Activated T-helper 1 cell treated with anti-CD3 and anti-CD28 coated beads, Interleukin-12 subunit alpha, Interleukin-12 subunit beta, Interleukin-2, Interleukin-4 antibody, amounts not matched to agents 30 ng/mL and 10 ng/mL and 1 ng/mL, durations not matched to agents 14 hours and 24 hours and 36 hours (primary cell): ENCODE data around the gene TEP1. TPM values are rescaled to one million over a fixed set of nuclear protein-coding genes. Genes with fewer than 3 reads are reported as not detected.
"Not testable (repeated sequence)": the region's sequence is repeated elsewhere in the genome, so short reads cannot be mapped to it uniquely, and the experiment has no call there.

ENCODE experiments used
- DNase-seq: peaks from one replicate; pipeline ENCODE4 v3.0.0; 2021; ENCODE audit warnings: low spot score
- H3K27ac Mint-ChIP-seq: one replicate; pipeline ENCODE4 v1.8.0; 2021; ENCODE audit warnings: mild to moderate bottlenecking, mixed read lengths
- H3K27me3 Mint-ChIP-seq: one replicate; pipeline ENCODE4 v1.8.0; 2022; ENCODE audit warnings: mild to moderate bottlenecking, moderate library complexity, mixed read lengths; ENCODE audit not compliant: insufficient read depth
- H3K36me3 Mint-ChIP-seq: one replicate; pipeline ENCODE4 v1.8.0; 2021; ENCODE audit warnings: low read depth, mixed read lengths
- H3K4me1 Mint-ChIP-seq: one replicate; pipeline ENCODE4 v1.8.0; 2021; ENCODE audit warnings: low read depth, mixed read lengths
- H3K4me3 Mint-ChIP-seq: one replicate; pipeline ENCODE4 v1.8.0; 2021; ENCODE audit warnings: mild to moderate bottlenecking, moderate library complexity, mixed read lengths
- H3K9me3 Mint-ChIP-seq: one replicate; pipeline ENCODE4 v1.8.0; 2021; ENCODE audit warnings: mixed read lengths
- intact Hi-C: fragments of 100-400 bp; cut with micrococcal nuclease; formaldehyde crosslinking; loops from one replicate; pipeline ENCODE4 v1.15.1; 2024
- total RNA-seq: library from RNA; stranded (reverse); gene quantifications from 2 replicates; pipeline ENCODE4 v1.2.3, GENCODE V29; 2022

Gene TEP1
- total RNA-seq, result 39.3 and 41.9 TPM in 2 replicates

DNA sequence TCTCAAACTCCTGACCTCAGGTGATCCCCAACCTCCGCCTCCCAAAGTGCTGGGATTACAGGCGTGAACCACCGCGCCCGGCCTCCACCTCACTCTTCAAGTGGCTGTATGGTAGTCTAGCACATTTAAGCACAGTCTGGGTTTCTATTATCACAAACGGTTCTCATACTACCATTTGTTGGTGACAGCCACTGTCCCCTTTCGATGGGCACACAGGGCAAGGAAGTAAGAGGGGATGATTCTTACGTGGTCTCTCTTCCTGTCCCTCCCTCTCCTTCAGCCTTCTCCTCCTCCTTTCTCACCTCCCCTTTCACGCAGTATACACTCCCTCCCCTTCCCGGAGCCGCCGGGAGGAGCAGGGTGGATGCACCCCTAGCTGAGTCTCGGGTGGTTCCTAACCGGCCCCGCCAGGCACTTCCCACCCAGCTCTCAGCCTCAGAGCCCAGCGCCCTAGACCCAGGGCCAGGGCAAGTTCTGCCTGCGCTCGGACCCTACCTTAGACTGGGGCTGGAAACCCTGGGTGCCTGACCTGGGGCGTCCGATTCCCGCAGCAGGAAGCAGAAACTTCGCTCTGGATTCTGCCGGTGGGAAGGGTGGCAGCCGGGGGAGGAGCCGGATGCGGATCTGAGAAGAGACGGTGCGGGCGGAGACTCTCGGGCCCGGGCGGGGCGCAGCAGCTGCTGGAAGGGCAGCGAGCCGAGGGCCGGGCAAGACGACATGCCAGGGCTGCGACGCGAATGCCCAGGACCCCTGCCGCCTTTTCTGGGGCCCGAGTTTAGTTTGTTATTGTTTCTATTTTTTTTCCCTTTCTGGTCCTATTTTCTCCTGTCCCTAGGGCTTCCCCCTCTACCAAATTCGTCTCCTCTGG lies at the start of gene TEP1:
Gene TEP1 (minus strand): TSS at position 626 of the 868 bp plus-strand sequence. CDS start 5,062 bp downstream, outside the sequence.
- Mint-ChIP-seq H3K9me3 (no peaks in the 10 kb centered on the region), H3K4me1 (peaks cover 40% of the 10 kb centered on the region), H3K4me3 (peak within 1 kb of the TSS; percentile 100), H3K27me3 (no peaks in the 10 kb centered on the region), H3K27ac (peak within 1 kb of the TSS; percentile 99), H3K36me3 (peaks cover 16% of the 10 kb centered on the region)
- intact Hi-C loops, result loop anchor here (1.0 to 2.0 kb wide), 13 partner anchors 8 to 268 kb away; partner anchors contain the start of genes CCNB1IP1, OSGEP, PARP2 and PIP4P1
- DNase-seq, result peak; percentile 69

DNA sequence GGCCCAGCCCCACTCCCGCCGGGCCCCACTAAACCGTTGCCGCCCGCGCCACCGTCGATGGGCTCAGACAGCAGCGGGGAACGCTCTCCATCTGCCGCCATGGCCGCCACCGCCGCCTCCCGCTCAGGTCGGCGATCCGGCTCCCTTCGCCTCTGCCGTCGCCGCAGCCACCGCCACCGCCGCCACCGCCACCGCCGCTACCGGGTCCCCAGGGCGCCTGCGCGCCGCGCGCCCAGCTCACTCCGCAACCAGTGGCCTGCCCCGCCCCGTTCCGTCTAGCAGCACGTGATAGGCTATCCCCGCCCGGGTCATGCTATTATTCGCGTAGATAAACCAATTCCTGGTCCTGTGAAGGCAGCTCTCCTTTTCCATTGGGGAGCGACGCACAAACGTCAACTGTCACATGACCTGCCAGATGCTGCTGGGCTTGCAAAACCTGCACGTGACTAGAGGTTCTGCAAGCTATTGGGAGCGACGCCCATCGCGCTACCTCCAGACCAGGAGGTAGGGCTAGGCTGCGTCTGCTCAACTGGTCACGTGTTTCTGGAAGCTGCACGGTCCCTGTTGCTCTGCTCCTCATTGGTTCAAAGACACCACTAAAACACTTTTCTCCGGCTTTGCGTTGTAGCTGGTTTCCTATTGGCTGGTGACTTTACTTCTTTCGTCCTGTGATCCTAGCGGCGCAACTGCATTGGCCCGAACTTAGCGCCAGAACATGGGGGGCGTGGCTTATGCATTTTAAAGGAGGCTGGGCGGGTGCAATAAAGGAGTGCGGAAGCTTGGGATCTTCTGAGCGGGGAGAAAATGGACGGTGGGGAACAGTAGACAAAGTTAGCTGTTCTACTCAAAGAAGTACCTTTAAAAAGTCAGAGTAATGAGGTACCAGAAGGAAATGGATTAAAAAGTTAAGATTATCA lies 48.2 kb upstream of the TEP1 start, which contains the start of gene PIP4P1:
Gene PIP4P1 (minus strand): TSS at position 210 of the 917 bp plus-strand sequence. CDS start 109 bp downstream, at position 101.
- Mint-ChIP-seq H3K36me3 (peaks cover 26% of the 10 kb centered on the region), H3K27ac (peak within 1 kb of the TSS; percentile 87), H3K4me1 (peaks cover 23% of the 10 kb centered on the region), H3K4me3 (peak within 1 kb of the TSS; percentile 94), H3K9me3 (no peaks in the 10 kb centered on the region), H3K27me3 (no peaks in the 10 kb centered on the region)
- DNase-seq, result peak; percentile 99
- intact Hi-C loops, result loop anchor here (1.0 to 5.0 kb wide), 9 partner anchors 8 to 806 kb away; partner anchors contain the start of genes CCNB1IP1, HNRNPC, PARP2 and PNP

DNA sequence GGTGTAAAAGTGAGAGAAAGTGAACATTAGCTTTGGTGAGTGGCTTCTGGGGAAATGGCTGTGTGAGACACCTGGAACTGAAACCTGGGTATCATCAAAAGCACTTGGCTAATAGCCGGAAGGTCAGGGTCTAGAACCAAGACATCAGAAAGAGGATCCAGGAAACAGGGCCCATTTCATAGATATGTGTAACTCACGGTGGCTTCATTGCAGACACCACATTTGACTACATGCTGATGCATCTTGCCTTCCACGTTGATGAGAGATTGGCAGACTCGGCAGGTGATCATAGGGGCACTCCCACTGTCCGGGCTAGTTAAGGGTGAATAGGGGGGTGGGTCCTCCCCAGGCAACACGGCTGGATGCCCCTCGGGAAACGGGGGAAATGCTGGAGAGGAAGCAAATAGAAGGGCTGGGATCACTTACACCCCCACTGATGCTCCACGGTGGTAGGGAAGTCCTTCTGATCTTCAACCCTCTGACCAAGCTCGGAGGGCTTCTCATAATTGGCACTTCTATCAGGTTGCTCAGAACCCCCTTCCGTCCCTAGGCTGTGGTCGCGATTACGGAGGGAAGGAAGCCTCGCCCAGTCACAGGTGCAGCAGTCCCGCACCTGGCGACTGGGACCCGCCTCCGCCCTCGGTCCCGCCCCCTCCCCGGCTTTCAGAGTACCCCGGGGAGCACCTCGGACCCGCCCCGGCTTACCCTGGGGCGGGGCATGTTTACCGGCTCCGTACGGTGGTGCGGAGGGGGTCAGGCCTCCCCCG lies 47.3 kb upstream of the TEP1 start:
- H3K36me3 Mint-ChIP-seq, result peaks cover 26% of the 10 kb centered on the region
- peak overlapping the region; percentile 70 for H3K27ac Mint-ChIP-seq
- H3K9me3 Mint-ChIP-seq, result no peaks in the 10 kb centered on the region
- intact Hi-C loops, result loop anchor here (1.0 to 5.0 kb wide), 9 partner anchors 7 to 807 kb away; partner anchors contain the start of genes CCNB1IP1, HNRNPC, PARP2 and PNP
- DNase-seq, result no peak
- peak overlapping the region; percentile 94 for H3K4me3 Mint-ChIP-seq
- no peaks in the 10 kb centered on the region for H3K27me3 Mint-ChIP-seq
- peaks cover 23% of the 10 kb centered on the region for H3K4me1 Mint-ChIP-seq

DNA sequence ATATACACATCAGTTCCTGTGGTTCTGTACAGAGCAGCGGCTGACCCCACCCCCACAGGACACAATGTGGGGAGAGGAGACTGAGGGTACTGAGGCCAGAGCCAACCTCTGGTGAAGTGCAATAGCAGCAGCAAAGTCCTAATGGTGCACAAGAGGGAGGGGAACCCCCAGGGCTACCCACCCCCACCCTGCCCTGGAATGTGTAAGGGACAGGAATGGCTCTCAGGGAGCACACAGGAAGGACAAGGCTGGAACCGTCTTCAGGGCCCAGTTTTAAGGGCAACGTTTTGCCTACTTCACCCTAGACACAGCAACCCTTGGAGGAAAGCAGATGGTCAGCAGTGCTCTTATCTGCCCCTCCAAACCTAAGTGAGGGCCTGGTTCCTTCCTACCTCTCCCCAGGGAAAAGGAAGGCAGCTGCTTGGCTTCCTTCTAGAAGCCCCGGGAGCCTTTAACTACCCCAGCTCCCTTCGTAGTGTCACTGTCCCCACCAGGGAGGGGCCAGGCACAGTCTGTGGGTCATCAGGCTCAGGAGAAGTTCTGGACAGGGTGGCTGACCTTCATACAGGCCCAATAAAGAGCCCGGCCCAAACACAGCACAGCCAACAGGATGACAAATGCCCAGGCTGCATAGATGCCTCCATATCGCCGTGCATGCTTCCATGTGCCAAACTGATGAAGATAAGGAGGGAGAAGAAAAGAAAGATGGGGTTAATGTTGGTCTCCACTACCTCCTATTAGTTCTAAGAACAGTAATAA lies 44.9 kb upstream of the TEP1 start:
- H3K36me3 Mint-ChIP-seq, result peaks cover 26% of the 10 kb centered on the region
- no peaks in the 10 kb centered on the region for H3K27me3 Mint-ChIP-seq
- H3K27ac Mint-ChIP-seq, result no peak overlapping the region
- peaks cover 23% of the 10 kb centered on the region for H3K4me1 Mint-ChIP-seq
- no peaks in the 10 kb centered on the region for H3K9me3 Mint-ChIP-seq
- no peak overlapping the region for H3K4me3 Mint-ChIP-seq
- intact Hi-C loops, result no loop called here
- no peak for DNase-seq

DNA sequence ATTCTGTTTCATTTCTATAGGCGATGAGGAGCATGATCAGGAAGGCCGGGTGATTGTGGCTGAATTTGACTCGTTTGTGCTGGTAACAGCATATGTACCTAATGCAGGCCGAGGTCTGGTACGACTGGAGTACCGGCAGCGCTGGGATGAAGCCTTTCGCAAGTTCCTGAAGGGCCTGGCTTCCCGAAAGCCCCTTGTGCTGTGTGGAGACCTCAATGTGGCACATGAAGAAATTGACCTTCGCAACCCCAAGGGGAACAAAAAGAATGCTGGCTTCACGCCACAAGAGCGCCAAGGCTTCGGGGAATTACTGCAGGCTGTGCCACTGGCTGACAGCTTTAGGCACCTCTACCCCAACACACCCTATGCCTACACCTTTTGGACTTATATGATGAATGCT lies 43.7 kb upstream of the TEP1 start:
- Mint-ChIP-seq H3K36me3 (peaks cover 36% of the 10 kb centered on the region), H3K4me1 (peaks cover 23% of the 10 kb centered on the region), H3K27ac (peak overlapping the region; percentile 32), H3K27me3 (no peaks in the 10 kb centered on the region), H3K4me3 (no peak overlapping the region), H3K9me3 (no peaks in the 10 kb centered on the region)
- intact Hi-C loops, result no loop called here
- no peak for DNase-seq

DNA sequence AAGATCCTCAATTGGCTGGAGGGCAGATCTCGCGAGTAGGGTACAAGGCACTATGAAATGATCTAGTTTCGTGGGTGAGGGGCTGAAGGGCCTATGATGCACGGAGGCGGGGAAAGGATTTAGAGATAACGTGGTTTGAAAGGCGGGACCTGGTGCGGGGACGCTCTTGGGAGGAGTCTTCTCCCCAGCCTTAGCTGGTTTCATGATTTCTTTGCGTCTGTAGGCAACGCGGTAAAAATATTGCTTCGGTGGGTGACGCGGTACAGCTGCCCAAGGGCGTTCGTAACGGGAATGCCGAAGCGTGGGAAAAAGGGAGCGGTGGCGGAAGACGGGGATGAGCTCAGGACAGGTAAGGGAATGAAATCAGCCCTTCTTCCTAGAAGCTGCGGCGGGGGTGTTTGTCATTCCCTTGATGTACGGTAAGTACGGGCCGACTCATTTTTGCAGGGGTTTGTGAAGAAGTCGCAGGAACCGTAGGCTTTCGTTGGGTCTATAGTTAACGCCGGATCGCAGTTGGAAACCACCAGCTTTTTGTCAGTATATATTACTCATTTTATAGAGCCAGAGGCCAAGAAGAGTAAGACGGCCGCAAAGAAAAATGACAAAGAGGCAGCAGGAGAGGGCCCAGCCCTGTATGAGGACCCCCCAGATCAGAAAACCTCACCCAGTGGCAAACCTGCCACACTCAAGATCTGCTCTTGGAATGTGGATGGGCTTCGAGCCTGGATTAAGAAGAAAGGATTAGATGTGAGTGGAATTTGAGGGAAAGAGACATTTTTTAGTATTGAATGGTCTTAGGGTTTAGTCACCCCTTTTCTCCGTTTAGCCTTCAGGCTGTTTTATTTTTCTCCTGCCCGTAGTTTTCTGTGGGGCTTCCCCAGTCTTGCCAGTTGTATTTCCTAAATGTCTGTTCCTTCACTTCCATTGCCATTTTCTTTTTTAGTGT lies 42.3 kb upstream of the TEP1 start:
- Mint-ChIP-seq H3K9me3 (no peaks in the 10 kb centered on the region), H3K27ac (no peak overlapping the region), H3K36me3 (peaks cover 42% of the 10 kb centered on the region), H3K4me1 (peaks cover 20% of the 10 kb centered on the region), H3K27me3 (no peaks in the 10 kb centered on the region), H3K4me3 (no peak overlapping the region)
- DNase-seq, result no peak
- intact Hi-C loops, result loop anchor here (2.0 kb wide), 4 partner anchors 13 to 225 kb away; partner anchors contain the start of gene PNP

DNA sequence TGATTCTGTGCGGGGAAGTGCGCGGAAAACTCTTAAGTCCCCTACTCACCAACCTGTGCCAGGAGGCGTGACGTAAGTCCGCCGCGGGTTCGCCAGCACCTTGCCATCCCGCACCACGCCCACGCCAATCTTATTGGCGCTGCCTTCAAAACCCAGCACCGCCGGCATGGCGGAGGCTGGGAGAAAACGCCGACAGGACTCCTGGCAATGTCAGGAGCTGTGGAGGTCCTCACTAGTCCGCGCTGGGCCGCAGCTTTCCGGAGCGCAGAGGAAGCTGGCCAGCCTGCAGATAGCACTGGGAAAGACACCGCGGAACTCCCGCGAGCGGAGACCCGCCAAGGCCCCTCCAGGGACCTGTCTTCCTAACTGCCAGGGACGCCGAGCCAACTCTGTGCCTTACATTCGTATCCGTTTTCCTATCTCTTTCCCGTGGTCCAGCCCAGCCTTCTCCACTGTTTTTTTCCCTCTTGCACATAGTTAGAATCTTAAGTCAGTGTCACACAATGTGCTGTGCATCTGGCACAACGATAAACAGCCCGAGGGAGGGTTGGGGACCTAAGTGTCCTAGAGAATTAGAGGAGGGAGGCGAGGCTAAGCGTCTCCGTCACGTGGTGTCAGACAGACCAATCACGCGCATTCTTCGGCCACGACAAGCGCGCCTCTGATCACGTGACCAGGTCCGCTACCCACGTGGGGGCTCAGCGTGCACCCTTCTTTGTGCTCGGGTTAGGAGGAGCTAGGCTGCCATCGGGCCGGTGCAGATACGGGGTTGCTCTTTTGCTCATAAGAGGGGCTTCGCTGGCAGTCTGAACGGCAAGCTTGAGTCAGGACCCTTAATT lies 41.4 kb upstream of the TEP1 start, which contains the start of the genes APEX1 and OSGEP:
Gene APEX1 (plus strand): TSS at position 711 of the 839 bp plus-strand sequence. CDS start 420 bp downstream, outside the sequence.
Gene OSGEP (minus strand): TSS at position 297 of the 839 bp plus-strand sequence. CDS start 129 bp downstream, at position 168.
- intact Hi-C loops, result loop anchor here (1.0 to 2.0 kb wide), 7 partner anchors 14 to 226 kb away; partner anchors contain the start of genes PARP2, PNP and TEP1
- Mint-ChIP-seq H3K36me3 (peaks cover 39% of the 10 kb centered on the region), H3K27me3 (no peaks in the 10 kb centered on the region), H3K4me1 (peaks cover 11% of the 10 kb centered on the region), H3K9me3 (no peaks in the 10 kb centered on the region), H3K27ac (no peak within 1 kb of the TSS), H3K4me3 (peak within 1 kb of the TSS; percentile 53)
- peak; percentile 97 for DNase-seq

DNA sequence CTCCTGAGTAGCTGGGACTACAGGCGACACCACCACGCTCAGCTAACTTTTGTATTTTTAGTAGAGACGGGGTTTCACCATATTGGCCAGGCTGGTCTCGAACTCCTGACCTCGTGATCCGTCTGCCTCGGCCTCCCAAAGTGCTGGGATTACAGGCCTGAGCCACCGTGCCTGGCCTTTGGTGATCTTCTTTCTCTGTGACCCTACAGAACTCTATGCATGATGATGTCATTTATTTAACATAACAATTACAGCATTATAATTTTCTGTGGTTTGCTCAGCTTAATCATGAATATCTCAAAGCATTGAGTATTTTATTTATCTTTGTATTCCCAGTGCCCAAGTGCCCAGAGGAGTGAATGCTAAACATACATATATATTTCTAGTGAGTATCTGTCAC lies 39.5 kb upstream of the TEP1 start:
- Mint-ChIP-seq H3K4me3 (peak overlapping the region; percentile 34), H3K36me3 (peaks cover 43% of the 10 kb centered on the region)
- not testable (repeated sequence) for H3K27ac Mint-ChIP-seq, H3K27me3 Mint-ChIP-seq, H3K4me1 Mint-ChIP-seq, H3K9me3 Mint-ChIP-seq, DNase-seq
- intact Hi-C loops, result loop anchor here (1.0 kb wide), 1 partner anchor 8 kb away; the partner anchor contains the start of gene PIP4P1

DNA sequence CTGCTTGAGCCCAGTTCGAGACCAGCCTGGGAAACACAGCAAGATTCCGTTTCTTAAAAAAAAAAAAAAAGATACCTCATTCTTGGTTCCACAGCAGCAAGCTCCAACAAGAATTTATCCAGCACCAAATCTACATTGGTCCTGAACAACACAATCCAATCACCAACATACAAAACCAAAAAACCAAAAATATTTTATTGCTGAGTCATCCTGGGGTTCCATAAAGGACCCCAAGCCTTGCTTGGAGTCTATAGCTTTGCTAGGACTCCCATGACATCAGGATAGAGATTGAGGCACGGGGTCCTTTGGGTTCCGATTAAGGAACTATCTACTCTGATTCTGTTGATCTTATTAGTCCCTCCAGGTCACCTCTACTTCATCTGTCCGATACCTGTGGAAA lies 33.6 kb upstream of the TEP1 start:
- H3K4me3 Mint-ChIP-seq, result no peak overlapping the region
- no peak overlapping the region for H3K27ac Mint-ChIP-seq
- H3K36me3 Mint-ChIP-seq, result peaks cover 44% of the 10 kb centered on the region
- H3K27me3 Mint-ChIP-seq, result no peaks in the 10 kb centered on the region
- no peaks in the 10 kb centered on the region for H3K9me3 Mint-ChIP-seq
- intact Hi-C loops, result no loop called here
- H3K4me1 Mint-ChIP-seq, result peaks cover 11% of the 10 kb centered on the region
- DNase-seq, result no peak

DNA sequence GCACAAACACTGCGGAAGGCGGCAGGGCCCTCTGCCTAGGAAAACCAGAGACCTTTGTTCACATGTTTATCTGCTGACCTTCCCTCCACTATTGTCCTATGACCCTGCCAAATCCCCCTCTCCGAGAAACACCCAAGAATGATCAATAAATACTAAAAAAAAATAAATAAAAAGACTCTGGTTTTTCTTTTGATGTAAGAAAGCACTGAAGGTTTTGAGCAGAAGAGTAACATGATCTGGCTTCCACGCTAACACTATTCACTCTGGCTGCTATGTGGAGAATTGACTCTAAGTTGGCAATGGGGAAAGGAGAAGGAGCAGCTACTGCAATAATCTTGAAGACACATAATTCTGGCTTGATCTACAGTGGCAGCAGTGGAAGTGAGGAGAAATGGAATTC lies 30.3 kb upstream of the TEP1 start:
- H3K4me3 Mint-ChIP-seq, DNase-seq, H3K9me3 Mint-ChIP-seq, H3K27me3 Mint-ChIP-seq, H3K27ac Mint-ChIP-seq, intact Hi-C loops: not testable (repeated sequence)
- Mint-ChIP-seq H3K4me1 (peaks cover 28% of the 10 kb centered on the region), H3K36me3 (peaks cover 26% of the 10 kb centered on the region)
